IPS DF 4.7 (cell line): Measurements from ENCODE around the gene C8B.

Experiments
- DNase-seq: peaks from one replicate; pipeline ENCODE4 v3.0.0-alpha.2; 2013; ENCODE audit warnings: low spot score; ENCODE audit errors: extremely low read depth

C8B gene

GRCh38 chr1:56931686-56932085 is 34.1 kb downstream of the C8B start:
- no peak for DNase-seq

GRCh38 chr1:56931211-56931610 is 34.6 kb downstream of the C8B start:
- DNase-seq, result no peak

- DNase-seq, result no peak
Observed at GRCh38 chr1:56929492-56929891, 36.3 kb downstream of the C8B start.

GRCh38 chr1:56927986-56928385 is 37.8 kb downstream of the C8B start:
- DNase-seq, result no peak

- DNase-seq, result no peak
Observed at GRCh38 chr1:56927171-56927570, 38.6 kb downstream of the C8B start.

- DNase-seq, result no peak
Observed at GRCh38 chr1:56925193-56925592, 40.6 kb downstream of the C8B start.

- DNase-seq, result no peak
Observed at GRCh38 chr1:56924116-56924515, 41.7 kb downstream of the C8B start.

GRCh38 chr1:56923201-56923600 is 42.6 kb downstream of the C8B start:
- no peak for DNase-seq

GRCh38 chr1:56922507-56922906 is 43.3 kb downstream of the C8B start:
- no peak for DNase-seq

- DNase-seq, result no peak
Observed at GRCh38 chr1:56922070-56922469, 43.7 kb downstream of the C8B start.

- DNase-seq, result no peak
Observed at GRCh38 chr1:56921479-56921878, 44.3 kb downstream of the C8B start.

- DNase-seq, result no peak
Observed at GRCh38 chr1:56920591-56921001, 45.2 kb downstream of the C8B start.

- no peak for DNase-seq
Observed at GRCh38 chr1:56917356-56917755, 48.5 kb downstream of the C8B start.

- no peak for DNase-seq
Observed at GRCh38 chr1:56916630-56917029, 49.2 kb downstream of the C8B start.

GRCh38 chr1:56915960-56916359 is 49.9 kb downstream of the C8B start:
- no peak for DNase-seq

GRCh38 chr1:56912325-56912724 is 53.5 kb downstream of the C8B start:
- DNase-seq, result no peak

- DNase-seq, result no peak
Observed at GRCh38 chr1:56911098-56911938, 54.5 kb downstream of the C8B start.

- DNase-seq, result no peak
Observed at GRCh38 chr1:56910441-56910985, 55.3 kb downstream of the C8B start.

- no peak for DNase-seq
Observed at GRCh38 chr1:56908619-56909221, 57.1 kb downstream of the C8B start.

GRCh38 chr1:56905667-56906066 is 60.1 kb downstream of the C8B start:
- no peak for DNase-seq

GRCh38 chr1:56904663-56905397 is 61.0 kb downstream of the C8B start:
- DNase-seq, result no peak

GRCh38 chr1:56903778-56904177 is 62.0 kb downstream of the C8B start:
- no peak for DNase-seq
